Ishikawa (cell line): ENCODE measurements around the gene SLC25A42.

Source experiments
- CEBPB ChIP-seq: IDR thresholded peaks from 2 replicates; pipeline ENCODE4 v1.6.1; 2012
- CREB1 ChIP-seq: IDR thresholded peaks from 2 replicates; pipeline ENCODE4 v1.6.1; 2012; ENCODE audit warnings: low read depth
- EP300 ChIP-seq: IDR thresholded peaks from 2 replicates; pipeline ENCODE4 v1.6.1; 2012; ENCODE audit warnings: borderline replicate concordance
- FOXM1 ChIP-seq: IDR thresholded peaks from 2 replicates; pipeline ENCODE4 v1.6.1; 2012; ENCODE audit warnings: low read depth, borderline replicate concordance
- MAX ChIP-seq: IDR thresholded peaks from 2 replicates; pipeline ENCODE4 v1.6.1; 2012
- RAD21 ChIP-seq: IDR thresholded peaks from 2 replicates; pipeline ENCODE4 v1.6.1; 2012; ENCODE audit warnings: low read depth
- REST ChIP-seq: IDR thresholded peaks from 2 replicates; pipeline ENCODE4 v1.6.1; 2012; ENCODE audit warnings: low read depth, mild to moderate bottlenecking
- TAF1 ChIP-seq: IDR thresholded peaks from 2 replicates; pipeline ENCODE4 v1.6.1; 2012; ENCODE audit warnings: low read depth, mild to moderate bottlenecking
- TCF12 ChIP-seq: IDR thresholded peaks from 2 replicates; pipeline ENCODE4 v1.6.1; 2012; ENCODE audit warnings: low read depth
- TEAD4 ChIP-seq: IDR thresholded peaks from 2 replicates; pipeline ENCODE4 v1.6.1; 2012
- USF1 ChIP-seq: IDR thresholded peaks from 2 replicates; pipeline ENCODE4 v1.6.1; 2012
- YY1 ChIP-seq: IDR thresholded peaks from 2 replicates; pipeline ENCODE4 v1.6.1; 2012; ENCODE audit warnings: low read depth

- TF ChIP-seq CREB1, result no peak
- TF ChIP-seq EP300, result no peak
- TF ChIP-seq MAX, result no peak
- no peak for TF ChIP-seq CEBPB
- no peak for TF ChIP-seq USF1
- TF ChIP-seq FOXM1, result no peak
- no peak for TF ChIP-seq RAD21
- no peak for TF ChIP-seq REST
- TF ChIP-seq TEAD4, result no peak
- no peak for TF ChIP-seq TCF12
- no peak for TF ChIP-seq YY1
- no peak for TF ChIP-seq TAF1
Measured at GRCh38 chr19:19054939-19055440, 8.8 kb upstream of the SLC25A42 start.
